Activated naive CD4-positive, alpha-beta T cell treated with anti-CD3 and anti-CD28 coated beads, Interleukin-2, amount 50 U/mL, for 72 hours (primary cell): ENCODE measurements around the gene TRABD. TPM values are rescaled to one million over a fixed set of nuclear protein-coding genes. Genes with fewer than 3 reads are reported as not detected.
"Not testable (repeated sequence)": the region's sequence is repeated elsewhere in the genome, so short reads cannot be mapped to it uniquely, and the experiment has no call there.

ENCODE experiments used
- ATAC-seq, 2 donors: fragments of 150-1000 bp; cut with Tn5 transposase; 2 replicates each; pipeline ENCODE4 v1.10.0; 2021; ENCODE audit warnings: mild to moderate bottlenecking in 2 of 2, moderate library complexity in 2 of 2
- DNase-seq, 2 donors: peaks; one replicate each; pipeline ENCODE4 v3.0.0; 2021 to 2022; ENCODE audit warnings: low spot score in 2 of 2
- H3K27ac Mint-ChIP-seq, 2 donors: one replicate each; pipeline ENCODE4 v1.8.0; 2022; ENCODE audit warnings: mild to moderate bottlenecking in 2 of 2, mixed read lengths in 2 of 2
- H3K36me3 Mint-ChIP-seq, 2 donors: one replicate each; pipeline ENCODE4 v1.8.0; 2022; ENCODE audit warnings: mixed read lengths in 2 of 2
- H3K9me3 Mint-ChIP-seq, 2 donors: one replicate each; pipeline ENCODE4 v1.8.0; 2022; ENCODE audit warnings: mixed read lengths in 2 of 2
- total RNA-seq, 2 donors: library from RNA; stranded (reverse); gene quantifications; one replicate each; pipeline ENCODE4 v1.2.3, GENCODE V29; 2022

Gene TRABD
- total RNA-seq, 2 donors from 2014 or later: 84.4 to 98.2 TPM

DNA sequence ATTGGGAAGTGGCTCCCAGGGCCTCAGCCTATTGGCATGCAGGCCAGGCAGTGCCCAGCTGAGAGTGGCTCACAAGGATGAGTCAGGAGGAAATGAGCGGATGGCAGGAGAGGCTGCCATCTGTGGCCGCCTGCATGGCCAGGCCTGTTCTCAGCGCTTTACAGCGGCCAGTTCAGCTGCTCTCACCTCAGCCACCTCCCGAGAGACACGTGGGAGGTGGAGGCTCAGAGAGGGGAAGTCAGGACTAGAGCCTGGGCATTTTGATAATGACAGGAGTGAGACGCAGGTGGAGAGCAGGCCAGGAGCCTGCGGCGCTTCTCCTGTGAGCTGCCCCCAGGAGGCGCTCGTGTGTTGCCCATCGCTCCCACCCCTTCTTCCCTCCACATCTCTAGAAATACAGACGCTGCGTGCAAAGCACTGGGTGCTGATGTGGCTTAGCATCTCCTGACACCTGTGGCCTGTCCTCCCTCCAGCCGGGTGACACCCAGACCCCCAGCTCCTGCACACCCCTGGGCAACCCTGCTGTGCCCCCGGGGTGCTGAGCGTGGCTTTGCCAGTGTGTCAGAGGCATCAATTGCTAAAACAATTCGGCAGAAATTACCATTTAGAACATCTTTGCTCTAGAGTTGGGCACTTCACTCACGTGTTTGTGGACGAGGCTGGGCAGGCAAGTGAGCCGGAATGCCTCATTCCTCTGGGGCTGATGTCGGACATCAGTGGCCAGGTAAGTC, 36.6 kb upstream of the TRABD start:
- H3K36me3 Mint-ChIP-seq: no peaks in the 10 kb centered on the region
- DNase-seq (peak in 1 of 2 donors; percentile 71), ATAC-seq (peak; percentile 90 to 96)
- H3K27ac Mint-ChIP-seq: no peak overlapping the region
- H3K9me3 Mint-ChIP-seq: no peaks in the 10 kb centered on the region

DNA sequence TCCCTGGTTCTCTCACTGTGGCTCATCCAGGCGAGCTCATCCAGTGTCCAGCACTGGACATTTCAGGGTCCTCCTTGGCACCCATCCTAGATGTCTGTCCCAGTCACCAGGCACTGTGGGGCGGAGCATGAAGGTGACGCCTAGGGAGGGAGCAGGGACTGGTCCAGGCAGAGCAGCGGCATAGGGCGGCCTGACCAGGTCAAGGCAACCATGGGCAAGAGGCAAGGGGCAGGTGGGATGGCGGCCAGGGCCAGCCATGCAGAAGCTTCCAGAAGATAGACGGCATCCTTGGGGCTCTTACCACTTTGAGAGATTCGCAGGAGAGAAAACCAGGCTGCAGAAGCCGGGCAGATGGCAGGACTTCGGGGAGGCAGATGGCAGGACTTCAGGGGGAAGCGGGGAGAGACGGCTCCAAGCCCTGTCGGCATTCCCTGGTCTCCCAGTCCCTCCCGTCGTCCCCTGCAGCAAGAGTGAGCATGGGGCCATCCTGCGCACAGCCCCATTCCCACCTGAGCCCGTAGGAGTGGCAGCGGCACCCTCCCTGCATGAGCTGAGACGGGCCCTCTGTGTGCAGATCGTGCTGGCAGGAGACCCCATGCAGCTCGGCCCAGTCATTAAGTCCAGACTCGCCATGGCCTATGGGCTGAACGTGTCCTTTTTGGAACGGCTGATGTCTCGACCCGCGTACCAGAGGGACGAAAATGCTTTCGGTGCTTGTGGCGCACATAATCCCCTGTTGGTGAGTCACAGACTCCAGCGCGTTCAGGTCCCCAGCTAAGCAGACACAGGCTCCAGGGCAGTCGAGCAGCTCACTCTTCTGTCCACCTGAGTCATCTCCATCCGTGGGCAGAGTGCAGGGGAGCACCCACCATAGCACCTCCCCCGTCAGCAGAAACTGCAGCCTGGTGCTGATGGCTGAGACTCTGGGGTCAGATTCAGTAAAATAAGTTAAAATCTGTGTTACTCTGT, 35.3 kb upstream of the TRABD start:
- no peaks in the 10 kb centered on the region for H3K9me3 Mint-ChIP-seq
- DNase-seq (no peak), ATAC-seq (no peak)
- no peaks in the 10 kb centered on the region for H3K36me3 Mint-ChIP-seq
- no peak overlapping the region for H3K27ac Mint-ChIP-seq

DNA sequence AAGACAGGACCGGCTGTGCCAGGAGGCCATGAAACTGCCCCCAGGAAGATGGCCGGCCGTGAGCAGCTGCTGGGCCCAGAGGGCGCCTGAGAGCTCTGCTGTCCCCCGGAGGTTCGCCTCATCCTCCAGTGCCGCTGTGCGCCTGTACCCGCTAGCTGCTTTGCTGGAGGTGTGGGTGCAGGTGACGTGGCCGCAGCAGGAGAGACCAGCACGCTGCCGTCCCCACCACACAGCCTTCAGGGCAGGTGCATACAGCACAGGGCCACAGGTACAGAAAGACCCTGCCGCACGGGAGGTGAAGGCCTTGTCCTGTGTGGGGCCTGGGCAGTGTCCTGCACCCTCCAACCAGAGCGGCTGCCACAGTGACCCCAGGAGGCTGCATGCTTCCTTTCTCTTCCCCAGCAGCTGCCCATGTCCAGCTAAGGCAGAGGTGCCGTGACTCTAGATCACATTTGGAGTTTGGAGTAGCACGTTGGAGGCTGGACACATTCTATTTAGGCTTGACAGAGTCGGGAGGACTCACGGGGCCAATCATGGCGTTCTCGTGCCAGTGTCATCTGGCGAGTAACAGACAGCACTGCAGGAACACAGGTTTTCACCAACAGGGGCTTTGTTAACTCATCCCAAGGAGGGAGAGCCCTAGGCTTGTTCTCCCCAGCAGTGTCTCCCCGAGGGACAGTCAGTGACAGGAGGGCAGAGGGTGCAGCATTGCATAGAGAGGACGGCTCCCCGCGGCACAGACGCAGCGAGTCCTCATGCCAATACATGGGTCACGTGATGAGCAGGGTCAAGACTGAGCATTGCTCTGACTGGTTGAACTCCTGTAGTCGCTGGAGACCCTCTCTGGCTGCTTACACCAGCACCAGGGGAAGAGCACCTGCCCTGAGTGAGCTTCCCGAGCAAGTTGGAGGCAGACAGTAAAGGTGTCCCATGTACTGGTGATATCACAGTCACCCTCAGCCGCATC, 33.9 kb upstream of the TRABD start:
- no peak for DNase-seq
- ATAC-seq: no peak
- Mint-ChIP-seq H3K27ac (no peak overlapping the region), H3K9me3 (no peaks in the 10 kb centered on the region), H3K36me3 (no peaks in the 10 kb centered on the region)

DNA sequence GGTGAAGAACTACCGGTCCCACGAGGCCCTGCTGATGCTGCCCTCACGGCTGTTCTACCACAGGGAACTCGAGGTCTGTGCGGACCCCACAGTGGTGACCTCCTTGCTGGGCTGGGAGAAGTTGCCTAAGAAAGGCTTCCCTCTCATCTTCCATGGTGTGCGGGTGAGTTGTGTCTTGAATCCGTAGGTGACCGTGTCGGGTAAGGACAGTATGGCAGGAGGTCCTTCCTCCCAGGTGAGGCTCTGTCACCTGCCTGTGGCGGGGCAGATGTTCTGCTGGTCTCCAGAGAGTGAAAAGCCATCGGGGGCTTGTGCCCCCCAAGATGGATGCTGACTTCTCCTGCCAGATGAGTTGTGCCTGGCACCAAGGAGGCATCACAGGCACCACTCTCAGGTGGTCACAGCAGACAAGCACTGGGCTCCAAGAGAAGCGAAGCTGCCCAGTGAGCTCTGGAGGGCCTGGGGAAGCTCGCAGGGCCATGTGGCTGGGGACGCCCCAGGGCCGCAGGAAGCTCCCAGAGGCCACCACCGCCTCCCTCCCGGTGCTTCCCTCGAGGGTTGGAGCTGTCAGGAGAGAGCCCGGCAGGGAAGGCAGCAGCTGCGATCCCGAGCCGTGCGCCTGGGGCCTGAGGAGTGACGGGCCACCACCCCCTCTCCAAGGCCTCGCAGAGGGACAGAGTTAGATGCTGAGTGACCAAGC, 32.5 kb upstream of the TRABD start:
- ATAC-seq: no peak
- DNase-seq: no peak
- Mint-ChIP-seq H3K27ac (no peak overlapping the region), H3K9me3 (no peaks in the 10 kb centered on the region), H3K36me3 (no peaks in the 10 kb centered on the region)

DNA sequence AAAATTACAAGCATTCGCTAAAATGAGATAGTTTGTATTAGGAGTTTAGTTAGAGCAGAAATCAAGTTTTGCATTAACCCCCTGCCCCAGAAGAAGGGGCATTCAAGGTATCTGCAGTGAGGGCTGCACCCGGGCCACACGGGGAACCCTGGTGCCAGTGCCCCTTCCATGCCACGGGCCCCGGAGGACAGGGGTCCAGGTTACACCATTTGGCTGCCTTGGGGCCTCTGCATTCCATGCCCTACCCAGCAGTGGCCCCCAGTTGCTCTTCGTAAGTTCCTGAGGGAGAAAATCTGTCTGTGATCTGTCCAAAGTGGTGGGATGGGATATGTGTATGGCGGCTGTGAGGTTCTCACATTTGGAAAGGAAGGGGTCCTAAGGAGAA, 32.0 kb upstream of the TRABD start:
- Mint-ChIP-seq H3K36me3 (no peaks in the 10 kb centered on the region), H3K27ac (no peak overlapping the region), H3K9me3 (no peaks in the 10 kb centered on the region)
- ATAC-seq: no peak
- DNase-seq: no peak

DNA sequence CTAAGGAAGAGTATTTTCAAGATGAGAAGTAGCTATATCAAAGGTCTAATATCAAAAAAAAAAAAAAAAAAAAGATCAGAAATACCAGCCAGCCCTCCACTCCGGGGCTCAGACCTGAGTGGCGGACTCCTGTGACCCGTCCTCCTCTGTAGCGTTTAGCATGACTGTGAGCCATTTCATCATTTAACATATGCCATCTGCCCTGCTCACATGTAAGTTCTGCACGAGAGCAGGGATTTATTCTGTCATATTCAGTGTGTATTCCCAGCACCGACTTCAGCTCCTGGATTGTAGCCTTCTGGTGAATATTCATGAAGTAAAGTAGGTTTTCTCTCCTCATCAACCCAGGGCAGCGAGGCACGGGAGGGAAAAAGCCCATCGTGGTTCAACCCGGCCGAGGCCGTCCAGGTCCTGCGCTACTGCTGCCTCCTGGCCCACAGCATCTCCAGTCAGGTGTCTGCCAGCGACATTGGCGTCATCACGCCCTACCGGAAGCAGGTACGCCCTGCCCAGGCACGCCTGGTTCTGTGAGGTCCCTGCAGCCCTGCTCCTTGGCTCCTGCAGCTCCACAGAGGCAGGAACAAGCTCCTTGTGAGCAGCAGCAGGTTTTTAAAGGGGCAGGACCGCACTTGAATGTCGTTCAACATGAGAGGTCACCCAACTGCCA, 27.9 kb upstream of the TRABD start:
- ATAC-seq (no peak), DNase-seq (no peak)
- Mint-ChIP-seq H3K36me3 (no peaks in the 10 kb centered on the region), H3K27ac (no peak overlapping the region), H3K9me3 (no peaks in the 10 kb centered on the region)

DNA sequence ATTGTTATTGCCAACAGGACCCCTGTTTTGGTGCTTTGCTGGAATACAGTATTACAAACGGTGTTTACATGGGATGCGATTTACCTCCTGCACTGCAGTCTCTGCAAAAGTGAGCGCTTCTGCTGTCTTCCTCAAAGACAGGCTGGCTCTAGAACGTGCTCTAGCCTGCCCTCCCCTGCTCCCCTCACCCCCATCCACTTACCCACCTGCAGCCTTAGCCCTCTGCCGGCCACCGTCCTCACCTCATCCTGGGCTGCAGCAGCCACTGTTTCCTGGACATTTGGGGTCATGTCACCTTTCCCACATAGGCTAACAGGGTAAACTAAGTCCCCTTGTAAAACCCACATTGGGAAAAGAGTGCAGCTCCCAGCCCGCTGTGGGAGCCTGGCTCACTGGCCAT, 24.8 kb upstream of the TRABD start:
- H3K36me3 Mint-ChIP-seq: no peaks in the 10 kb centered on the region
- ATAC-seq: no peak
- no peaks in the 10 kb centered on the region for H3K9me3 Mint-ChIP-seq
- H3K27ac Mint-ChIP-seq: no peak overlapping the region
- DNase-seq: no peak

DNA sequence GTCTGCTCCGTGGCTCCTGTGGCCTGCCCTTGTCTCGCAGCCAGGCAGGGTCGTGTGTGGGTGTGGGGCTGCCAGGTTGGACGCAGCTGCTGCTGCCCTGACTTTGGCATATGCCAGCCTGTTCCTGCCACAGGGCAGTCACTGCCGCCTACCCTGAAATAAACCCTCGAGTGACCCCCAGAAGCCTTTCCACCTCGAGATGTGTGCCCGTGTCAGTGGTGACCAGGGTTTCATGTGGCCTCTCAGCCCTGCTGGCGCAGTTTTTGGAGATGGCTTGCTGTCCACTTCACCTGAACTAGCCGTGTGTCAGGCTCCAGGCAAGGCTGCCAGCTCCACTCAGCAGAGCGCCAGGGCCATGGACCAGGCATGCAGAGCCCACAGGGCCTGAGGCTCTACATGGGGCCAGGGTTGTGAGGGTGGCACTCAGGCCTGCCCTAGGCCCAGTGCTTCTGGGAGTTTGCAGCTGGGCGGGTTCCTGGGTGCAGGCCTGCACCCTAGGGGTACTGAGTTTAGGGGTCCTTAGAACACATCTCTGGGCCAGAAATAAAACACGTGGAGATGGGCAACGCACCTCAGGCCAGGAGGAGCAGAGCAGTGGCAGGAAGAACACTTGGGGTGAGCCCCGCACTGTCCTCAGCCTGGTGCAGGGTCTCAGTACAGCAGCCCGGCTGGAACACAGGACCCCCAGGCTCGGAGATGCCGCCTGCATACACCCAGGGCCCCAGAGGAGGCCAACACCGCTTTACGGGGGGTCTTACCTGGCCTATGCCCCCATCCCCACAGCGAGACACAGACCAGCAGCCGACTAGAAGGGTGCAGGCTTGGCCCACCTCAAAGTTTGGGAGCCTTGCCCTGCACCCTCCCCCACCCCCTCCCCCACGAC, 24.0 kb upstream of the TRABD start:
- DNase-seq (no peak), ATAC-seq (no peak)
- Mint-ChIP-seq H3K36me3 (no peaks in the 10 kb centered on the region), H3K9me3 (no peaks in the 10 kb centered on the region), H3K27ac (peak overlapping the region in 1 of 2 donors; percentile 29)

DNA sequence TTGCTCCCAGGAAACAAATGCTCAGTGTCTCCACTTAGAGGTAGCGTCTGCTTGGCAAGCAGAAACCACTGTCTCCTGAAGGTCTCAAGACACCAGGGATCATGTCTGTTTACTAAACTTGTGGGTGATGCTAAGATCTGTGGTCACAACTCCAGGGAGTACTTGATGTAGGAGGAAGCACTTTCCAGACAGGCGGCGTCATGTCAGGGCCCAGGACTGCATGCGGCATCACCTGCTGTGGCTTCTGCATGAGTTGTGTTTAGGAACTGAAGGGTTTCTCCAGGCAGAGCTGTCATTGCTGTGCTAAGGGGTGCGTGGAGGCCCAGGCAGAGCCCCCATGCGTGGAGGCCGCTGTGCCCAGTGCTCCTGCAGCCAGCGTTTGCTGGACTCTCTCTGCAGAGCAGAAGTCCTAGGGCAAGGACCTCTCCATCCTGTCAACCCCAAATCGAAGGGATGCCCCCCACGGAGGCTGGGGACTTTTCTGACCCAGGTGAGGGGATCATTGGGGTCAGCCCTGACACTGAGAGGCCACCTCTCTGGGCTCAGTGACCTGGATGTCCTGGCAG, 23.2 kb upstream of the TRABD start:
- DNase-seq (no peak), ATAC-seq (no peak)
- no peaks in the 10 kb centered on the region for H3K36me3 Mint-ChIP-seq
- no peaks in the 10 kb centered on the region for H3K9me3 Mint-ChIP-seq
- no peak overlapping the region for H3K27ac Mint-ChIP-seq

DNA sequence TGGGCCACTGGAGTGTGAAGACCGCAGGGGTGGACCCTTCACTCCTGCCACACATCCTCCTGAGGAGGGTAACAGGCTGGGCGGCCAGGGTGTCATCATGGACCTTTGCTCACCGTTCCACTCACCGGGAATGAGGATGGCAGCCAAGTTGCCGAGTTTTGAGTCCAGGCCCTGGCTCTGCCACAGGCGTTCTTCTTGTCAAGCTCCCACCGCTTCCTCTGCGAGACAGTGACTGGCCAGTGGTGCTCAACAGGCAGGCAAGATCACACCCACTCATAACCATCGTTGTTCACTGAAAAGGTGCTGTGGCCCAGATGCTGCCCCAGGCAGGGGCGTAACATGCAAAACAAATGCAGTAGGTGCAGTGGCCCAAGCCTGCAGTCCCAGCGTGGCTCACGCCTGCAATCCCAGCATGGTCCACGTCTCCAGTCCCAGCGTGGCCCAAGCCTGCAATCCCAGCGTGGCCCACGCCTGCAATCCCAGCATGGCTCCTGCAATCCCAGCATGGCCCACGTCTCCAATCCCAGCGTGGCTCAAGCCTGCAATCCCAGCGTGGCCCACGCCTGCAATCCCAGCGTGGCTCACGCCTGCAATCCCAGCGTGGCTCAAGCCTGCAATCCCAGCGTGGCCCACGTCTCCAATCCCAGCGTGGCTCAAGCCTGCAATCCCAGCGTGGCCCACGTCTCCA, 20.1 kb upstream of the TRABD start:
- DNase-seq (no peak), ATAC-seq (no peak)
- no peaks in the 10 kb centered on the region for H3K36me3 Mint-ChIP-seq
- H3K9me3 Mint-ChIP-seq: no peaks in the 10 kb centered on the region
- no peak overlapping the region for H3K27ac Mint-ChIP-seq

DNA sequence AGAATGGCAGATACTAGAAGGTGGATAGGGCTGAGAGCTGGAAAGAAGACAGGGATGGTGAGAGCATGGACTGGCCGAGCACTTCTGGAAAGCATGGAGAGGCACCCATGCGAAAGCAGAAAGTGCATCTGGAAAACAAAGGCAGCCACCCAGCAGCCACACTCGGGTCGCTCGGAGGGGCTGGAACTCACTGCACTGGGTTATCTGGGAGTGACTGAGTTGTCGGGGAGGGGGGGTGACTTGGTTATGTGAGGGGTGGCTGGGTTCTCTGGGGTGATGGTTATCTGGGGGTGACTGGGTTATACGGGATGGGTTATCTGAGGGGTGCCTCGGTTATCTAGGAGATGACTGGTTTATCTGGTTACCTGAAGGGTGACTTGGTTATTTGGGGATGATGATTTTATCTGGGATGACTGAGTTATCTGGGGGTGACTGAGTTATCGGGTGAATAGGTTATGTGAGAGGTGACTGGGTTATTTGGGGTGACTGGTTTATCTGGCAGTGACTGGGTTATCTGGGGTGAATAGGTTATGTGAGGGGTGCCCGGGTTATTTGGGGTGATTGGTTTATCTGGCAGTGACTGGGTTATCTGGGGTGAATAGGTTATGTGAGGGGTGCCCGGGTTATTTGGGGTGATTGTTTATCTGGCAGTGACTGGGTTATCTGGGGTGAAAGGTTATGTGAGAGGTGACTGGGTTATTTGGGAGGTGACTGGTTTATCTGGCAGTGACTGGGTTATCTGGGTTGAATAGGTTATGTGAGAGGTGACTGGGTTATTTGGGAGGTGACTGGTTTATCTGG, 17.8 kb upstream of the TRABD start:
- ATAC-seq (no peak), DNase-seq (no peak)
- H3K27ac Mint-ChIP-seq: no peak overlapping the region
- no peaks in the 10 kb centered on the region for H3K36me3 Mint-ChIP-seq
- H3K9me3 Mint-ChIP-seq: no peaks in the 10 kb centered on the region

DNA sequence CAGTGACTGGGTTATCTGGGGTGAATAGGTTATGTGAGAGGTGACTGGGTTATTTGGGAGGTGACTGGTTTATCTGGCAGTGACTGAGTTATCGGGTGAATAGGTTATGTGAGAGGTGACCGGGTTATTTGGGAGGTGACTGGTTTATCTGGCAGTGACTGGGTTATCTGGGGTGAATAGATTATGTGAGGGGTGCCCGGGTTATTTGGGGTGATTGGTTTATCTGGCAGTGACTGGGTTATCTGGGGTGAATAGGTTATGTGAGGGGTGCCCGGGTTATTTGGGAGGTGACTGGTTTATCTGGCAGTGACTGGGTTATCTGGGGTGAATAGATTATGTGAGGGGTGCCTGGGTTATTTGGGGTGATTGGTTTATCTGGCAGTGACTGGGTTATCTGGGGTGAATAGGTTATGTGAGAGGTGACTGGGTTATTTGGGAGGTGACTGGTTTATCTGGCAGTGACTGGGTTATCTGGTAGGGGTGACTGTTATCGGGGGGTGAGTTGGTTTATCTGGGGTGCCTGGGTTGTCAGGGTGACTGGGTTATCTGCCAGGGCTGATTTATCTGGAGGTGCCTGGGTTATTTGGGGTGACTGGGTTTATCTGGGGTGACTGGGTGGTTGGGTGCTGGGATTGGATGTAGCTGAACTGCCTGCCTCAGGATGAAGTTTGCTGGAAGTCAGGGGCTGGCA, 17.1 kb upstream of the TRABD start:
- H3K9me3 Mint-ChIP-seq, H3K36me3 Mint-ChIP-seq, DNase-seq, ATAC-seq, H3K27ac Mint-ChIP-seq: not testable (repeated sequence)

DNA sequence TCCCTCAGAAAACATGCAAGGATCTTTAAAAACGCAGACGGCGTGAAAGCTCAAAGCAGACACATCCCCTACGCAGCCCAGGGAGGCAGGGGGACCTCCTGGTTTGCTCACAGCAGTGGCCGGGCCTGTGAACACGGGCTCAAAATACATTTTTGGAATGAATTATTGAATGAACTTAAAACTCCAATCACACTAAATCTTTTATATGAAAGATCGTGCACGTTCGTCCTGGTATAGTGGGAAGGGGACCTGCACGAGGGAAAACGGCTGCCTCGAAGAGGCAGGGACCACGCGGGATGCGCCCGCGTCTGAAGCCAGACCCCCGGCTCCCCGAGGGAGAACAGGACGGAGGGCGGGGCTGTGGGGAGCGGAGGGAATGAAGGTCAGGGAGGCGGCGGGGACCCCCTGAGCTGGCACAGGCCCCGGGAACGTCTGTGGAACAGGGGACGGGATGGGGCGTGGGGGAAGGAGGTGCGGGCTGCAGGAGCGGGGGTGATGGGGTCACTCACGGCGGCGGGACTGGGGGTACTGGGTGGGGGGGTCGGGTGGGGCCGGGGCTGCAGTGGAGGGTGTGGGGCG, 16.4 kb upstream of the TRABD start:
- H3K36me3 Mint-ChIP-seq: no peaks in the 10 kb centered on the region
- ATAC-seq (no peak), DNase-seq (no peak)
- H3K27ac Mint-ChIP-seq: peak overlapping the region in 1 of 2 donors; percentile 55
- no peaks in the 10 kb centered on the region for H3K9me3 Mint-ChIP-seq
